ENCODE results near the gene SLC5A12.

SLC5A12 gene

GRCh38 chr11:26721948-26722475, at the start of gene SLC5A12:
TSS of gene SLC5A12 (minus strand) at chr11:26722060. CDS start at chr11:26721714, 346 bp downstream.
- no peak for DNase-seq

DNA sequence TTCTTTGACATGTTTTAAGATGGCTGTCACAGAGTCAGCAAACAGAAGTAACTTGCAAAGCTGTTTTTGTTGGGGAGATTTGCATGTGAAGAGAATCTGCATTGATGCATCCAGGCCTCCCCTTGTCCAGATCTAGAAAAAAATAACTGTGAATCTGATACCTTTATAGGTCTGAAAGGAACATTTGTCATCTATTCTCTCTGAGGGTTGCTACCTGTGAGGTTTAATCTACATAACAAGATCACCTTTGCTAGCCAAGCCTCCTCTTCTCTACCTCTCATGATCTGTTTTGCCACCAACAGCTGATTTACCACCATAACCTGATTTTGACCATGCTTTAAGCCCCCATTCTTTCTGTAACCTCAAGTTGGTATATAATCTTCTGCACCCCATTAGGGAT, 47.2 kb upstream of the SLC5A12 start:
- DNase-seq: no peak

DNA sequence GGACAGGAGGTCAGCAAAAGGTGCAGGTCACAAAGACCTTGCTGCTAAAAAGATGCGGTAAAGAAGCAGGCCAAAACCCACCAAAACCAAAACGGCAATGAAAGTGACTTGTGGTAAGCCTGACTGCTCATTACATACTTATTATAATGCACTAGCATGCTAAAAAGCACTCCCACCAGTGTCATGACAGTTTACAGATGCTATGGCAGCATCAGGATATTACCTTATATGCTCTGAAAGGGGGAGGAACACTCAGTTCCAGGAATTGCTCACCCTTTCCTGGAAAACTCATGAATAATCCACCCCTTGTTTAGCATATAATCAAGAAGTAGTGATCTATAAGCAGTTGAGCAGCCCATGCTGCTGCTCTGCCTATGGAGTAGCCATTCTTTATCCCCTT, 45.2 kb upstream of the SLC5A12 start:
- no peak for DNase-seq

DNA sequence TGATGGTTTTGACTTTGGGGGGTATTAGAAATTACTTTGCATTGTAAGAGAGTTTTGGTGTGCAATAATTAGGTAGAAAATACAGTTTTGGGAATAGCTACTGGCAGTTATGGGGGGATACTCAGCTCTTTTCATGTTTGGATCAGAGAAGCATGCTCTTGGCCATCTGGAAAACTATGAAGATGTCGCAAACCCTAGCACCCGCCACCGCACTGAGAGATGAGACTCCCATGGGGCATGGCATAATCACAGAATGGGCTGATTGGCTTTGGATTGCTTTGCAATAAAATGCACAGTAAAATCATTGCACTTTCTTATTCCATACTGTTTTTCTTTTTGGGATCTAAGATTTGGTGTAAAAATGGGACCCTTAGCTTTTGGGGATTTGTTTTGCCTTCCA, 43.5 kb upstream of the SLC5A12 start:
- DNase-seq: no peak

GRCh38 chr11:26764825-26765224, 43.0 kb upstream of the SLC5A12 start:
- no peak for DNase-seq

- DNase-seq: no peak
These were observed 42.5 kb upstream of the SLC5A12 start for GRCh38 chr11:26764315-26764714.

- DNase-seq: no peak
These were observed 40.2 kb upstream of the SLC5A12 start for GRCh38 chr11:26762089-26762488.

DNA sequence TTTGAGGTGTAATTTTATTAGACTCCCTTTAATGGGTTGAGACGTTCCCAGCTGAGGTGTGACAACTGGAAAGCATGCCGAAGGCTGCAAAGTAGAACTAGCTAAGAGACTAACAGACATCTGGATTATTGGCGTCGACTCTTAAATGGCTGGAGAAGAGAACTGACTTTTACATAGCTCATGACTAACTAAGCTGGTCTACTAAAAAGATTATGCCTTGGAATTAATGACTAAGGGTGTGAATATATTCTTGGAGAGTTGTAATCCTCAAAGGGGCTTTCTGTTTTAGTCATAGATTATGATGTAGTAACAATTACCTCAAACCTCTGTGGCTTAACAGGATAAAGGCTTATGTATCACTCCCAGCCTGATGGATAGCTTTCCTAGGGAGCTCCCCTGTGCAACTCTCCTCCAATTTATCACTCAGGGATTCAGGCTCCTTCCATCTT, 39.5 kb upstream of the SLC5A12 start:
- no peak for DNase-seq

- no peak for DNase-seq
These were observed 36.1 kb upstream of the SLC5A12 start for GRCh38 chr11:26757995-26758394.

DNA sequence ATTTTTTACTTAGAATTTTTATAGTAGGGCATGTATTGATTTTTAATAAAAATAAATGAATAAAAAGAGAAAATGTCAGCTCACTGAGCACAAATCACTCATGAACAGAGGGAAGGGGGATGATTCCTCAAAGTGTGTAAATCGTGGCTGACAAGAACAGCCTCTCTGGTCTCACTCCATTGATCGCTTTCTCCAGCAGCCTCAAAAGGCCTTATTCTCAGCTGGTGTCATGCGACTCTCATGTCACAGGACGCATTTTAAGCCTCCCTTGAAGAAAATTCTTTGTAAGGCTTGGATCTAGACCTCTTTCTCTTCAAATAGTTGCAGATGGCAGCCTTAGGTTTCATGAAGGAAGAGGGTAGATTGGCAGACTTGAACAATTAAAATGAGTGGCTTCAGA, 33.9 kb upstream of the SLC5A12 start:
- no peak for DNase-seq

GRCh38 chr11:26753723-26754504, 32.1 kb upstream of the SLC5A12 start:
- DNase-seq: no peak

DNA sequence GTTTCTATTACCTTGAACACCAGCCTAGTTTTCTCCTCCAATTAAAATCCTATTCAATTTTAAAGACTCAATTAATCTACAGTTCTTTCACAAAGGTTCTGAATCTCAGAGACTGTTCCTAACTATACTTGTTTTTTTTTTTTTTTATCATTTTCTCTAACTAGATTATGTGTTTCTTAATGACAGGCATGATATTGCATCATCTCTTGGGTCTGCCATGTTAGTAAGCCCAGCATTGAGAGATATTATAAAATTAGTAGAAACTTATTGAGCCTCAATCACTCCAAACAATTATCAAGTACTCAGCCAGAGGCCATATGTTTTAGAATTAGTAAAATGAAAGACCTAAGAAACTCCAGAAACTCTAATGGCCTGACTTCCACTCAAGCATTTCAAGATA, 28.1 kb upstream of the SLC5A12 start:
- DNase-seq: no peak

GRCh38 chr11:26743622-26744021, 21.8 kb upstream of the SLC5A12 start:
- no peak for DNase-seq

DNA sequence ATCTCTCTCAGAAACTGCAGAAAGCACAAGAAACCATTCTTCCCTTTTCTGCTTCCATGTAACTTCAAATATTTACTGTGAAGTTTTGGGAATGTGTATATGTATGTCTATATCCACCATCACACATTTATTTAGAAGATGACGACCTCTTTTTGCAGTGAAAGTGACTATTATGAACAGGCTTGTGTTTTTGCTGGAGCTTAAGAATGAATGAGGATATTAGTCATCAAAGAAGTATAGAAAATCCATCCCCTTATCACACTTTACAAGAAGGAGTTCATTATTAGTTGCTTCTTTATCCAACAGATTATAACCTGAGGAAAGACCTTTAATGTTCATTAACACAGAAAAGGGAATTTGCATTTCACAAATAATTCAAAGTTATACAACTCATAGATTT, 21.1 kb upstream of the SLC5A12 start:
- DNase-seq: no peak

DNA sequence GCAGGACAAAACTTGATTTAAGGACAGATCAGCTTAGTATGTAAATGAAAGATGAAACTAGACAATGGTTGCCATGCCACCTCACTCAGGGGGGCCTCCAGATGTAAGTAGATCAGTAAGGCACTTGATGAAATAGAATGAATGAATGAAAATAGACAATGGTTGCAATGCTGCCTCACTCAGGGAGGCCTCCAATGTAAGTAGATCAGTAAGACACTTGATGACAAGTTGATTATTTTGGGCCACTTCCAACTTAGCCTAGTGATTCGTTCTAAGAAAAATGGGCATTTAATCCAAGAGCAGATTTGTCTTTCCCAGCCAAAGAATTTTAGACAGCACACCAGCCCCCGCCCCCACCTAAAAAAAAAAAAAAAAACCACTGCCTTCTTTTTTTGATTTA, 19.2 kb upstream of the SLC5A12 start:
- DNase-seq: no peak

DNA sequence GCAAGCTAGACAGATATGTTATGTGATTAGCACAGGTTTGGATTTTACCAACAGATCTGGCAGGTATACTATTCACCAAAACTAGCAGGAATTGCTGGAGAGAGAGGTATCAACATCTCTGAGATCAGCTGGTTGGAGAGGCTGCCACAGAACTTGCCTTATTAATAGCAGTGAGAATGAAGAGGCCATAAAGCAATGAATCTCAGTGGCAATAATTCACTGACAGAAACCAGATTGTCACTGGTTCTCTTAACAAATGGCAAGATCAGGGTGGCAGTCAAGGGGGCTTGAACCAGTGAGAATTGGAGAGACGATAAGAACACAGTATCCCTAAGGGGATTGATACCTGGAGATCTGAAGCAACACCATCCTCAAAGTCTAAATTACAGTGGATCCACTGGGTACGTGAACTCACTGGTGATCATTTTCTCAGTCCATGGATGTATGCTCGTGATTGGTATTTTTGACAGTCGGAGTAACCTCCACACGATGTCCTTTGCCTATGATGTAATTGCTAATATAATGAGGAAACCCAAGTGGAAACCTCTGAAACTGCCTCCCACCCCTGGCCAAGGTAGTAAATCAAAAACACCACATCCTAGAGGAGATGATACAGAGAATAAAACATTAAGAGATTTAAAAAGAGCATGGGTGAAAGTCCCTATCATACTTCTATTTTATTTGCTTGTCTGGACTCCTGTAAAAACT, 17.7 kb upstream of the SLC5A12 start:
- DNase-seq: no peak

GRCh38 chr11:26734691-26735090, 12.8 kb upstream of the SLC5A12 start:
- no peak for DNase-seq

- no peak for DNase-seq
These were observed 9.2 kb upstream of the SLC5A12 start for GRCh38 chr11:26731084-26731456.

DNA sequence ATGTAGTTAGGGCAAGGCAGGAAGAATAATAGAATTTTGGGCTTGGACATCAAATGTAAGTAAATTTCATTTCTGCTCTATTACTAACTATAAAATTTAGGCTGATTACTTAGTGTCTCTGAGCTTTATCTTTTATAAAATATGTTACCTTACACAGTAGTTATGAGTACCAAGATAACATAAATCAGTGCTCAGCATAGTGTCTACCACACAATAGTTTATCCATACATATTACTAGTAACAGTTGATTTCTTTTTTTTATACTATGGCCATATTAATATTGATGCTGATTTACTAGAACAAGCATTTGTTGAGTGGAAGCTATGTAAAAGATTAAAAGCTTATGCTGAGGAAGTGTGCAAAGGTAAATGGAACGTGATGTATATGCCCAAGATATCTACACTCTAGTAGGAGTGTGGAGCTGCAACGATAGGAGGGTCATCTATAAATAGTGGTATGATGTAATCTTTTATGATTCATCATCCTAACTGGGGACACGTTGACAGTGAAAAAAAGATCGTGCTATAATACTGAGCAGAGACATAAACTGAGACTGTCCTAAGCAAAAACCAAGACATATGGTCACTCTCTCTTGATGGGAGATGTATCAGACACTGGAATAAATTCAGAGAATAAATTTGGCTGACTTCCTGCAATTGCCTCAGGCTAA, 8.7 kb upstream of the SLC5A12 start:
- DNase-seq: no peak

DNA sequence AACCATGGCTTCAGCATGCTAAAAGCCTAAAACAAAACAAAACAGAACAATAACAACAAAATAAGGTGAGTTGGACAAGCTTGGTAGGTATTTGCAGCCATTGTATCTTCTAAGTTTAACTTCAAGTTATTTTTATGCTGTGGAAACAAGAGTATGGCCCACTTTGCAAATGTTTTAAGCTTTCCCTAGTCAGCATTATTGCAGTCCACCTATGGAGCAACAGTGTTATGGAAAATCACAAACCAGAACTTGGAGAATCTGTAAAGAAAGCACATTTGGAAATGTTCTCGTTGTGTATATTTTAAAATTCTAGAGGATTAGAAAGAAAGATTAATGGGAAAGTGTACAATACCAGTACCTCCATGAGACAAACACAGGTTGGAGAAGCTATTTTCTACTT, 7.4 kb upstream of the SLC5A12 start:
- no peak for DNase-seq

- no peak for DNase-seq
These were observed 5.1 kb upstream of the SLC5A12 start for GRCh38 chr11:26726960-26727359.

- no peak for DNase-seq
These were observed 1.9 kb downstream of the SLC5A12 start for GRCh38 chr11:26719998-26720397.

- DNase-seq: no peak
These were observed 2.4 kb downstream of the SLC5A12 start for GRCh38 chr11:26719289-26719973.
